GM21367 (cell line): Measurements from ENCODE around the gene NEK1.

ENCODE experiments used
- ATAC-seq: cut with Tn5 transposase; IDR thresholded peaks from one replicate; pipeline ENCODE4 v1.9.1; 2021; ENCODE audit not compliant: unreplicated experiment

NEK1 gene

GRCh38 chr4:169611991-169612870, at the start of gene NEK1:
Gene NEK1, minus strand, starts transcription at chr4:169612583. Its CDS starts 9,953 bp downstream, at chr4:169602630.
- ATAC-seq: peak; percentile 91

DNA sequence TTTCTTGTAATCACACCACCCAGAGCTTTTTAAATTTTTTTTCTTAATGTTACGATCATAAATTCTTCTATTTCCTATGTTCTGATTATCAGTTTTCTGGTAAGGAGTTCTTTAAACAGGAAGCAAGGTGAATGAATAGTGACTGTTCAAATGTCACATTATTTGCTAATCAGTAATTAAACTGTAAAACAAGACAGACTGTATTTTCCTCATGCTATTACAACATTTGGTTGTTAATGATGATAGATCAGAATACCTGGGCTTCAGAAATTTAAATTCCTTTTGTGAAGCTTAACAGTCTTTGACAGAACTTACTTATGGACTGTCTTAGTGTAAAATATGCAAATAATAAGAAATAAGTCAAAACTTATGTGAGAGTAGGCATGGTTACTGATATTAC, 49.4 kb upstream of the NEK1 start:
- no peak for ATAC-seq

DNA sequence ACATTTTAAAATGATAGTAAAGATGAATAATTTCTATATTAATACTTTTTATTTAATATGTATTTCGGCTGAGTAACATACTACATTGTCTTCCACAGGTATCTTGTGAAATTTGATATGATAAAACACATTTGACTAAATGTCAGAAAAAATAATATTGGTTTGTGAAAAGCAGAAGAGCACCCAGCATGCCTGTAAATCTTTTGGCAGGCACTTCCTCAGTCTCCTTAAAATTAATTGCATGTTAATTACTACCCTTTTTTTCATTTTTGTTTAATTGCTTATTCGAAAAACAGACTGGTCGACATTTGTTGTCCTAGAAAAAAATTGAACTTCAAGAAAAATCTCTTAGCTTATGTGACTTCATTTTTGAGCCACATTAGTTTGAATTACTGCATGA, 48.5 kb upstream of the NEK1 start:
- no peak for ATAC-seq

- ATAC-seq: peak; percentile 95
Observed at GRCh38 chr4:169659716-169660670, 47.6 kb upstream of the NEK1 start.

DNA sequence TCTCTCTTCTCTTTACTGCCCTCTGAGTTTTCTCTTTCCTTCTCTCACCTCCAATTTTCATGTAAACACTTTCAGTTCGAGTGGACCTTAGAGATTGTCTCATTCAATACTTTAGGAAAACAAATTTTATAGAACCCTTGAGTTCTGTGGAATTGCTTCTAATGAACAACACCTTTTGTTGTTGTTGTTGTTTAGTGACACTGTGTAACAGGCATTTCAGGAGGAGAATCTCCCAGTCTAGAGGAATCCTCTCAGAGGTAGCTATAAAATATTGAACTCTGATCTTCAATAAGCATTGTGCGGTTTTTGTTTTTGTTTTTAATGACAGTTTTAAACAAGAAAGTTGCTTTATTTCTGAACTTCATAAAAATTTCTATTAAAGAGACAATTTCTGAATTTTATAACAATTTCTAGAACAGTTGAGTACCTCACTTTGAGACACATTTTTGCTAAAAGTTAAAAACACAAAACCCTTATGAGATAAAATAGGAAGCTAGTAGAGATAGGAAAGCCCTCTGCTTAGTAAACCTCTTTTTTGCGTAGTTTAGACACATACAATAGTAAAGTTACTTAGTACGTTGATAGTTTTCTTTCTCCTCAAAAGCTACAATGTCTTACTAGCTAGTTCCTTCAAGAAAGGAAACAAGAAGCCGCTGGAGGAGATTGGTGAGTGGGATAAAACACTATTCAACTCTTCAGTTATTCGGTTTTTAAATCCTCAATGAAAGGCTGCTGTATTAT, 46.8 kb upstream of the NEK1 start:
- no peak for ATAC-seq

- no peak for ATAC-seq
Observed at GRCh38 chr4:169658196-169658595, 45.8 kb upstream of the NEK1 start.

DNA sequence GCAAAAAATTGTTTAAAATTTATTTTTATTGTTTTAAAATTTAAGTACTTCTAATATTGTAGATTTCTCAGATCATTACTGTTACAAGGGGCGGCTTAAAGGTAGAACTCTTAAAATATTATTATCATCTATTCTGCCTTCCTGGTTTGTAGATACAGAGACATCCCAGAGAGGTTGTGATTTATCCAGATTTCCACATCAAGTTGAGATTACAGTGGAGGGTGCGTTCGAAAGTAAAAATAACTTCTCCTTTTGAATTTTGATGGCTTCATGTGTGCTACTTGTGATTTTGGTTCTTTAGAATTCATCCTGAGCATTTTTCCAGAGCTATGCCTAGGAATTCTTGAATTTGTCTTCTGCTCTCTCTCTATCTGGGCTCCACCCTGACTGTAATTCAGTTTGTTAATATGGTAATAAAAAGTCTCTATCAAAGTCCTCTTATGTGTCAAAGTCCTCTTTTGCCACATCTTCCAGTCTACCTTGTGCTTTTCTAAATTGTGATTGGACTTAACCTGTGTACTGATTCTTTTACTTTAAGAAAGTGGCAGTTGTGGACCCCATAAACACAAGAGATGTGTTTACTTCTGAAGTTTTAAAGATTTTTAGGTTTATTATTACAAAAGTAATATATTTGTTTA, 45.2 kb upstream of the NEK1 start:
- no peak for ATAC-seq

GRCh38 chr4:169655401-169655800, 43.0 kb upstream of the NEK1 start:
- ATAC-seq: no peak

DNA sequence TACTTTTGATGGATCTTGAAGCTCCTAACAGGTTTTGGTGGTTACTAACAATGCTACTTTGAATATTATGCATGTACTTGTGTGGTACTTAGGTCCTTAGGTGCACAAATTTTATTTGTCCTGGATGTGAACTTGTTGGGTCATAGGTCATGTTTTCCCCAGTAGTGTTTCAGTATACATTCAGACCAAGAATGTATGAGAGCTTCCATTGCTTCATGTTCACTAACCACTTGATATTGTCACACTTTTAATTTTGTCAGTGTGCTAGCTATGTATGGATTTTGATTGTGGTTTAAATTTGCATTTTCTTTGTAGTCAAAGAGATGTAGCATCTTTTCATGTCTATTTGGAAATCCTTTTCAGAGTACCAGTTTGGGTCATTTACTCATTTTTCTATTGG, 40.2 kb upstream of the NEK1 start:
- no peak for ATAC-seq

DNA sequence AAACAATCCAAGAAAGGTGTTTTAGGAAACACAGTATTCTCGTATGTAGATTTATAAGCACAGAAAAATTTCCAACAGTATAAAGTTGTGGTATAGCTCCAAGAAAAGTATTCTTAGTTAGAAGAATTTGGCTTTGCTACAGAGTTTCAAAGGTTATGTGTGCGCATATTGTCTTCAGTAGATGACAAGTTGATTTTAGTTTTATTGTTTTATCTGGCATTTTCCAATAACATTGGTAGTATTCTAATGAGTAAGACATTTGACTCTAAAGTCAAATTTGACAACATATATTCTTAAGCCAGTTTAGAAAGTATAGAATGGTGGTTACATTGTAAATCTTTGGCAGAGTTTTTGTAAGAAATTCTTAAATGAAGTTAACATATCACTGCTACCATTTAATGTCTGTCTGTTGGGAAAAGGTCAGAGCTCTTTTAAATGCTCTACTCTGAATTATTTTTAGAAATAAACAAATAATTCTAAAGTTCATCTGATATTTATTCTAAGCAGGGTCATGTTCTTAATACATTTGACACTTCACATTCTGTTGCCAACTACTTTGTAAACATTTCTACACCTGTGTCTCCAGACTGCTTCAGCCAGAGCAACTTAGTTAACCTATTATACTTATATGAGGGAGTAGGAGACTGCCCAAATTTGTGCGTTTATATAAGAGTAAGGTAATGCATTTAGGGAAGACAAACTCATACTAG, 38.0 kb upstream of the NEK1 start:
- no peak for ATAC-seq

DNA sequence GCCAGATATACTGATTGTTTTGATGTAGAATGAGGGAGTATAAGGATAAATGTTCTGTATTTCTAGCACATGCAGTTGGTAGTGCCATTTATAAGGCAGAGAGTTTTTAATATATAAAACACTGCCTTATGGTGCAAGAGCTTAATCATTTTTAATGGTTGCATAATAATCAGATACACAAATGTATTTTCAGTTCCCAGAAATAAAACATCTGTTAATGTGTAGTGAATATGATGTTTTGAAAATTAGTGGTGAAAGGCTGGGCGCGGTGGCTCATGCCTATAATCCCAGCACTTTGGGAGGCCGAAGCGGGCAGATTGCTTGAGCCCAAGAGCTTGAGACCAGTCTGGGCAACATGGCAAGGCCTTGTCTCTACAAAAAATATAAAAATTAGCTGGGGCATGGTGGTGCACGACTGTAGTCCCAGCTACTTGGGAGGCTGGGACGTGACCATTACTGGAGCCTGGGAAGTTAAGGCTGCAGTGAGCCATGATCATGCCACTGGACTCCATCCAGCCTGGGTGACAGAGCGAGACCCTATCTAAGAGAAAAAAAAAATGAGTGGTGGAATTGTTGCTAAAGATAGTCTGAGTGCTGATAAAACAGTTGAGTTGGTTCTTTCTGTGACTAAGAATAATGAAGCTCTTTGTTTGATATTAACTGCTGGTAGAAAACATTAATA, 37.3 kb upstream of the NEK1 start:
- ATAC-seq: no peak

GRCh38 chr4:169645627-169646026, 33.2 kb upstream of the NEK1 start:
- no peak for ATAC-seq

DNA sequence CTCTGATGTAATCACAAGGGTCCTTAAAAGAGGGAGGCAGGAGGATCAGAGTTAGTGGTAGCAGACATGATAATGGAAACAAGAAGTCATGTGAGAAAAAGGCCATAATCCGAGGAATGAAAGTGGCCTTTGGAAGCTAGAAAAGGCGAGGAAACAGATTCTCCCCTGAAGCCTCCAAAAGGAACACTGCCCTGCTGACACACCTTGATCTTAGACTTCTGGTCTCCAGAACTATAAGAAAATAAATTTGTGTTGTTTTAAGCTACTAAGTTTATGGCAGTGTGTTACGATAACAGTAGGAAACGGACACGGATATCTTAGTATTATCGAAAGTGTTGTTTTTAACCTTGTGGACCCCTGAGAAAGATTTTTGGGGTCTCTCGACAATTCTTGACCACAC, 32.4 kb upstream of the NEK1 start:
- no peak for ATAC-seq

DNA sequence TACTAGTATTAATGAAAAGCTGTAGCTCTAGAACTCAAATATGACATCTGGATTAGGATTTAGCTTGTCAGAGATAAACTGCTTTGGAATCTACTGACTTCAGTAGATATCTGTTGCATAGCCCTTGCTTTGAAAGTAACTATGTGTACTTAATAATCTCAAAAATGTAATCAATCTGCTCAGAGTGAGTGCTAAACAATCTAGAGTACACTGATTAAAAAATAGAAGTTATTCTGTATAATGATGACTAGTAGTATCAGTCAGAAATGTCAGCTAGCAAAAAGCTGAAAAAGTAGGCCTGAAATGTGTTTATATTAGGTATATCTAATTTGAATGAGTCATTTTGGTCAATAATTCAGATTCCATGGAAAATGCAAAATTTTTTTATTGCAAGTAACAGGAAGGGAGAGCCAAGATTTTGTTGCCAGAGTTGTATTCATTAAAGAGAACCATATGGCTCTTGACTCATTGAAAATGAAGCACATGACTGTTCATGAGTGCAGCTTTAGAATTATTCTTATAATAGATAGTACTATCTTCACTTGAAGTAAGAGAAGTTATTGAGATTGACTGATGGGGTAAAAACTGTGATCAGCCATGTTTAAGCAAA, 28.0 kb upstream of the NEK1 start:
- no peak for ATAC-seq

GRCh38 chr4:169634975-169635374, 22.6 kb upstream of the NEK1 start:
- ATAC-seq: no peak

- ATAC-seq: no peak
Observed at GRCh38 chr4:169632896-169633295, 20.5 kb upstream of the NEK1 start.

GRCh38 chr4:169630069-169630468, 17.7 kb upstream of the NEK1 start:
- ATAC-seq: no peak

DNA sequence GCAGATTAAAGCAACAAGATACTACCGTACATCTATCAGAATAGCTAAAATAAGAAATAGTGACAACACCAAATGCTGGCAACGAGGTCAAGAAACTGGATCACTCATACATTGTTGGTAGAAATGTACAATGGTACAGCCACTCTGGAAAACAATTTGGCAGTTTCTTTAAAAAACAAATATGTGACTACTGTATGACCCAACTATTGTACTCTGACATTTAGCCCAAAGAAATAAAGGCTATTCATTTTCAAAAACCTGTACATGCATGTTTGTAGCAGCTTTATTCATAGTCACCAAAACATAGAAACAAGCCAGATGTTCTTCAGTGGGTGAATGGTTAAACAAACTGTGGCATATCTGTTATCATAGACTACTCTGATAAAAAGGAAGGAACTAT, 16.2 kb upstream of the NEK1 start:
- no peak for ATAC-seq

DNA sequence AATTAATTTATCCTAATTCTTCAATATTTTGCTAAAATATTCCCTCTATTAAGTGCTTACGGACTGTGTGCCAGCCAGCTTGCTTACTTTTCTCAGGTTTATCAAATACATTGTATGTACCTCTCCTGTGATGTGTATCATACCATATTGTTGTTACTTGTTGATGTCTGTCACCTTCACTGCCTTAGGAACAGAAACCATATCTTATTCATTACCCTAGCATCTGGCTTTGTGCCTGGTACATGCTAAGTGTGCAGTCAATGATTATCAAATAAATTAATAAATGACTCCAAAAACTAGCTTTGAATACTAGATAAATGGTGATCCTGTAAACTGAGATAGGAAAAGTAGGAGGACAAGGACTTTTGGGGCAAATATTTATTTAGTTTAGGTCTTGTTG, 14.9 kb upstream of the NEK1 start:
- ATAC-seq: no peak
